Neural progenitor cell (in vitro differentiated cells): ENCODE data around the gene PATJ.

Experiments used
- CTCF ChIP-seq: fragments of 200-600 bp; sonication (generic); IDR thresholded peaks from 2 replicates; pipeline ENCODE4 v1.5.1; 2017; ENCODE audit warnings: antibody characterized with exemption, mild to moderate bottlenecking
- EZH2 ChIP-seq: fragments of 200-600 bp; sonication (generic); IDR thresholded peaks from 2 replicates; pipeline ENCODE4 v1.6.1; 2017; ENCODE audit warnings: antibody characterized with exemption, mild to moderate bottlenecking, moderate library complexity
- EZH2phosphoT487 ChIP-seq: fragments of 200-600 bp; sonication (generic); IDR thresholded peaks from 2 replicates; pipeline ENCODE4 v1.6.1; 2017; ENCODE audit warnings: antibody characterized with exemption

- TF ChIP-seq CTCF (no peak), EZH2 (no peak), EZH2phosphoT487 (no peak)
Observed at GRCh38 chr1:62088439-62088838, 346.2 kb downstream of the PATJ start.
